AG10803 (cell line): ENCODE data around the gene ABCB1.

Source experiments
- DNase-seq: peaks from one replicate; pipeline ENCODE4 v3.0.0; 2010; ENCODE audit warnings: low read depth
- H3K4me3 ChIP-seq: 2 replicates; pipeline ENCODE4 v1.5.1; 2011; ENCODE audit warnings: mild to moderate bottlenecking, low read length, control low read depth
- CTCF ChIP-seq: conservative IDR thresholded peaks from 2 replicates; pipeline ENCODE4 v1.5.1; 2011; ENCODE audit warnings: mild to moderate bottlenecking, low read length, control low read depth, inconsistent platforms

ABCB1 gene

GRCh38 chr7:87598234-87599009 lies 2.3 kb downstream of the ABCB1 start:
- H3K4me3 ChIP-seq: no peak overlapping the region
- DNase-seq: no peak
- TF ChIP-seq CTCF: no peak

GRCh38 chr7:87596696-87597095 lies 4.0 kb downstream of the ABCB1 start:
- no peak overlapping the region for H3K4me3 ChIP-seq
- TF ChIP-seq CTCF: no peak
- no peak for DNase-seq

GRCh38 chr7:87596136-87596535 lies 4.5 kb downstream of the ABCB1 start:
- no peak overlapping the region for H3K4me3 ChIP-seq
- no peak for DNase-seq

DNA sequence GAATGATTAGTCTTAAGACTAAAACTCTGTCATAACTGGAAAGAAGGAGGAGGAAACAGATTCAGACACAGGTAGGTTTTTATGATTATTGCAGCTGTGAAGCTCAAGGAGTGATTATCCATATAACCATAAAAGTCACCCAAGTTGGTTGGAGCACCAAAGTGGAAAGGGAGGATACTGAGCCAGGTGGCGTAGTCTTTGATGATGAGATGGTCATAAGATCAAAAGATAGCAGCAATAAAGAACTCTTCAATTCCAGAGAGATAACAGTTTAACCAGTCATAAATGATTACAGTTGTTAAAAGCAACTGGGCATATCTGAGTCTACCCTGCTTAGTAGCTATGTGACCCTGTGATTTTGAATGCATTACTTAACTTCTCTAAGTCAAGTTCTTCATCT lies 8.4 kb downstream of the ABCB1 start:
- DNase-seq: no peak
- H3K4me3 ChIP-seq: no peak overlapping the region
- no peak for TF ChIP-seq CTCF

More at GRCh38 chr7:87596136-87596535, 4.5 kb downstream of the ABCB1 start:
- no peak for TF ChIP-seq CTCF

DNA sequence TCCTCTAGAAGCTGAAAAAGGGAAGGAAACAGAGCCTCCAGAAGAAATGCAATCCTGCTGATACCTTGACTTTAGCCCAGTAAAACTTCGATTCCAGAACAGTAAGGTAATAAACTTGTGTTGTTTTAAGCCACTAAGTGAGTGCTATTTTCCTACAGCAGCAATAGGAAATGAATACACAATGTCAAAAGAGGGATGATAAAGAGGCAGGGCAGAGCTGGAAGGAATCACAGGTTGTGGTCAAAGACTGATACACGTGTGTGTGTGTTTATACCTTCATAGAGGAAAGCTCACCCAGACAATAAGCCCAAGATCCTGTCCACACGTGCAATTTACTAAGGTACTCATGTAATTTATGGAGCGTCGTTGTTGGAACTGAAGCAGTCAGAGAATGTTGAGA lies 9.5 kb downstream of the ABCB1 start:
- no peak for TF ChIP-seq CTCF
- no peak for DNase-seq
- no peak overlapping the region for H3K4me3 ChIP-seq

GRCh38 chr7:87590578-87590977 lies 10.1 kb downstream of the ABCB1 start:
- no peak for TF ChIP-seq CTCF
- H3K4me3 ChIP-seq: no peak overlapping the region
- DNase-seq: no peak

DNA sequence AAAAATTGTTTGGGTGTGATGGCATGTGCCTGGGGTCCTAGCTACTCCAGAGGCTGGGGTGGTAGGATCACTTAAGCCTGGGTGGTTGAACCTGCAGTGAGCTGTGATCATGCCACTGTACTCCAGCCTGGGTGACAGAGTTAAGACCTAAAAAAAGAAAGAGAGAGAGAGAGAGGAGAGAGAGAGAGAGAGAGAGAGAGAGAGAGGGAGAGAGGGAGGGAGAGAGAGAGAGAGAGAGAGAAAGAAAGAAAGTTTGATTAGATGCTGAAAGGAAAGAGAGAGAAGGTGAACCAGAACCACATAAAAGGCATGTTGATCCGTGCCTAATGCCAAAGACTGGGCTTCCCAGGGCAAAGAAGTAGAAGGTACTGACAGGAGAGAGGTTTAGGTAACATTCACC lies 11.1 kb downstream of the ABCB1 start:
- TF ChIP-seq CTCF: no peak
- DNase-seq: no peak

More for the DNA sequence above, 11.1 kb downstream of the ABCB1 start:
- no peak overlapping the region for H3K4me3 ChIP-seq
